ENCODE measurements around the gene ANKRD13B.
"Not testable (repeated sequence)": the region's sequence is repeated elsewhere in the genome, so short reads cannot be mapped to it uniquely, and the experiment has no call there.

GRCh38 chr17:29651913-29652312 lies 59.0 kb downstream of the ANKRD13B start:
- not testable (repeated sequence) for TF ChIP-seq POLR2A, CTCF, EP300 (IDR thresholded peaks at IDR 0.05)
